Osteoblast (primary cell): ENCODE data around the gene SERPINA6. TPM values are rescaled to one million over a fixed set of nuclear protein-coding genes. Genes with fewer than 3 reads are reported as not detected.
"Not testable (repeated sequence)": the region's sequence is repeated elsewhere in the genome, so short reads cannot be mapped to it uniquely, and the experiment has no call there.

Experiments used
- DNase-seq: peaks from one replicate; pipeline ENCODE4 v3.0.0; 2011; ENCODE audit warnings: low spot score, mixed read lengths; ENCODE audit not compliant: insufficient read length; ENCODE audit errors: missing footprints
- H2AFZ ChIP-seq: 2 replicates; pipeline ENCODE4 v1.6.0; 2011; ENCODE audit warnings: mild to moderate bottlenecking, low read length
- H3K27ac ChIP-seq: 2 replicates; pipeline ENCODE4 v1.5.1; 2011; ENCODE audit warnings: mild to moderate bottlenecking, low read depth, low read length, moderate library complexity
- H3K27me3 ChIP-seq: 2 replicates; pipeline ENCODE4 v1.6.0; 2012; ENCODE audit warnings: mild to moderate bottlenecking, control low read depth, inconsistent platforms, low read length, moderate library complexity; ENCODE audit not compliant: insufficient read depth
- H3K36me3 ChIP-seq: 2 replicates; pipeline ENCODE4 v1.5.1; 2011; ENCODE audit warnings: mild to moderate bottlenecking, low read length, control low read depth, moderate library complexity; ENCODE audit not compliant: insufficient read depth
- H3K4me1 ChIP-seq: 2 replicates; pipeline ENCODE4 v1.5.1; 2011; ENCODE audit warnings: mild to moderate bottlenecking, low read length, control low read depth, moderate library complexity; ENCODE audit not compliant: insufficient read depth
- H3K4me2 ChIP-seq: 2 replicates; pipeline ENCODE4 v1.6.0; 2011; ENCODE audit warnings: mild to moderate bottlenecking, low read length; ENCODE audit not compliant: insufficient read depth
- H3K4me3 ChIP-seq: fragments of 200-600 bp; sonication (generic); 3 replicates; pipeline ENCODE4 v1.5.1; 2012; ENCODE audit warnings: mild to moderate bottlenecking, low read length, inconsistent platforms; ENCODE audit not compliant: insufficient read depth
- H3K79me2 ChIP-seq: 2 replicates; pipeline ENCODE4 v1.6.0; 2012; ENCODE audit warnings: mild to moderate bottlenecking, low read length, control low read depth, inconsistent platforms; ENCODE audit not compliant: insufficient read depth
- H3K9me3 ChIP-seq: 2 replicates; pipeline ENCODE4 v1.5.1; 2011; ENCODE audit warnings: low read depth, low read length, control low read depth
- H4K20me1 ChIP-seq: 2 replicates; pipeline ENCODE4 v1.6.0; 2012; ENCODE audit warnings: mild to moderate bottlenecking, low read length, control low read depth; ENCODE audit not compliant: insufficient read depth
- total RNA-seq: library from RNA; depleted of rRNA; stranded (reverse); fragments of >200 nt; gene quantifications from 2 replicates; pipeline ENCODE4 v1.2.3, GENCODE V29; 2012
- TF ChIP-seq, protein P1 (sequence below): IDR thresholded peaks from 2 replicates; pipeline ENCODE4 v1.5.1; 2011; ENCODE audit warnings: mild to moderate bottlenecking, low read depth, low read length, moderate library complexity; ENCODE audit errors: extremely low read depth

Gene SERPINA6
- total RNA-seq, 1 donor = not detected

DNA sequence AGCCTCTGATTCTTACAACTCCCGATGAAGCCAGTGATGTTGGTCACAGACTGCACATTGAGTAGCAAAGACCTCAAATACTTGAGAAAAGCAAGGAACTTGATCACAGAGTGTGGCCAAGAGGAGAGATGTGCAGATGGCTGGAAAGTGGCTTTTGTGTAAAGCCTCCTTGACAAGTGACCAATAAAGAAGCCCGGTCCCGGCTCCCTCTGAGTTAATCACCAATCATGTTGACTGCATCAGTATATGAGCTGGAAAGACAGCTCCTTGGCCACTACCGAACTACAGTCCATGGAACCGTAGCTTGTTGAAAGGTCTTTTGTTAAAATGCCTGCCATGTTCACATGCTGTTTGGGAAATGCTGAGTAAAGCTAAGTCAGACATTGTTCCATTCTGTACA is 23.7 kb upstream of the SERPINA6 start:
- no peak for DNase-seq
- Histone ChIP-seq H4K20me1 (no peaks in the 10 kb centered on the region), H3K4me1 (peaks cover 28% of the 10 kb centered on the region), H3K79me2 (no peaks in the 10 kb centered on the region), H3K27me3 (no peaks in the 10 kb centered on the region), H3K4me2 (no peak overlapping the region), H3K27ac (no peak overlapping the region), H3K9me3 (no peaks in the 10 kb centered on the region), H2AFZ (no peak overlapping the region), H3K4me3 (no peak overlapping the region), H3K36me3 (no peaks in the 10 kb centered on the region)
- TF ChIP-seq, protein P1, sequence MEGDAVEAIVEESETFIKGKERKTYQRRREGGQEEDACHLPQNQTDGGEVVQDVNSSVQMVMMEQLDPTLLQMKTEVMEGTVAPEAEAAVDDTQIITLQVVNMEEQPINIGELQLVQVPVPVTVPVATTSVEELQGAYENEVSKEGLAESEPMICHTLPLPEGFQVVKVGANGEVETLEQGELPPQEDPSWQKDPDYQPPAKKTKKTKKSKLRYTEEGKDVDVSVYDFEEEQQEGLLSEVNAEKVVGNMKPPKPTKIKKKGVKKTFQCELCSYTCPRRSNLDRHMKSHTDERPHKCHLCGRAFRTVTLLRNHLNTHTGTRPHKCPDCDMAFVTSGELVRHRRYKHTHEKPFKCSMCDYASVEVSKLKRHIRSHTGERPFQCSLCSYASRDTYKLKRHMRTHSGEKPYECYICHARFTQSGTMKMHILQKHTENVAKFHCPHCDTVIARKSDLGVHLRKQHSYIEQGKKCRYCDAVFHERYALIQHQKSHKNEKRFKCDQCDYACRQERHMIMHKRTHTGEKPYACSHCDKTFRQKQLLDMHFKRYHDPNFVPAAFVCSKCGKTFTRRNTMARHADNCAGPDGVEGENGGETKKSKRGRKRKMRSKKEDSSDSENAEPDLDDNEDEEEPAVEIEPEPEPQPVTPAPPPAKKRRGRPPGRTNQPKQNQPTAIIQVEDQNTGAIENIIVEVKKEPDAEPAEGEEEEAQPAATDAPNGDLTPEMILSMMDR = no peak

DNA sequence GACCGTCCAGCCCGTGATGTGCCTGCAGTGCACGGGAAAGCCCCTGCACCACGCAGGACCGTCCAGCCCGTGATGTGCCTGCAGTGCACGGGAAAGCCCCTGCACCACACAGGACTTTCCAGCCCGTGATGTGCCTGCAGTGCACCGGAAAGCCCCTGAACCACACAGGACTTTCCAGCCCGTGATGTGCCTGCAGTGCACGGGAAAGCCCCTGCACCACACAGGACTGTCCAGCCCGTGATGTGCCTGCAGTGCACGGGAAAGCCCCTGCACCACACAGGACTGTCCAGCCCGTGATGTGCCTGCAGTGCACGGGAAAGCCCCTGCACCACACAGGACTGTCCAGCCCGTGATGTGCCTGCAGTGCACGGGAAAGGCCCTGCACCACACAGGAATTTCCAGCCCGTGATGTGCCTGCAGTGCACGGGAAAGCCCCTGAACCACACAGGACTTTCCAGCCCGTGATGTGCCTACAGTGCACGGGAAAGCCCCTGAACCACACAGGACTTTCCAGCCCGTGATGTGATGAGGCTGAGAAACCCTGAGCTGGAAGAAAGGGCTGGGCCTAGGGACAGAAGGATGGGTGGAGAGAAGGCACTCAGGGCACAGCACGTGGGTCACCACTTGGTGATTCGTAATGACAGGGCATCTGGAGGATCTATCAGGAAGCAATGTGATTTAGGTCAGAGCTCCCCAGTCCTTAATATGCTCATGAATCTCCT is 23.1 kb upstream of the SERPINA6 start:
- H3K4me2 ChIP-seq, DNase-seq, H3K27ac ChIP-seq, H3K79me2 ChIP-seq, H4K20me1 ChIP-seq, H3K36me3 ChIP-seq, H2AFZ ChIP-seq, H3K4me3 ChIP-seq, H3K9me3 ChIP-seq, H3K27me3 ChIP-seq: not testable (repeated sequence)
- H3K4me1 ChIP-seq = peaks cover 33% of the 10 kb centered on the region

DNA sequence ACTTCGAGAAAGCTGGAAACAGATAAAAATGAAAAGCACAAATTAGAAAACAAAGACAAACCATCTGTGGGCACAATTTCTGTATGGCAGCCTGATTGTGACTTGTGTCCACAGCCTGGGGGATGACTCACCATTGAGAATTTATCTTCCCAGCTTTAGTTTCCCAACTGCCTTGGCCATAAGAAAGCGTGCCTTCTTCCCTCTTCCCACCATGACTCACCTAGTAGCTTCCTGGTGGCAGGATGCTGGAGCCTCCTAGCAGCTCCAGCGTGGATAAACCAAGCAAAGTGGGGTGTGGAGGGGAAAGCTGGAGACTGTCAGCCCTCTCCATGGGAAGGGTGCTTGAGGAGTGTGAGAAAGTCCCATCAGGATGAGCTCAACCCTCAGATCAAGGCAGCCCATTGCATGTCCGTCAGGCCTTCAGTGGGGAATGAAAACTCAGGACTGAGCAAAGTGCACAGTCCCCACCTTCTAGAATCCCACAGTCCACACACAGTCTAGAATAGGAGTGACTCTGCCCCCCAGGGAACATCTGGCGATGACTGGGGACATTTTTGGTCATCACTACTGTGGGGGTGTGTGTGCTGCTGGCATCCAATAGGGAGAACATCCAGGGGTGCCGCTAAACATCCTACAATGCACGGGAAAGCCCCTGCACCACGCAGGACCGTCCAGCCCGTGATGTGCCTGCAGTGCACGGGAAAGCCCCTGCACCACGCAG is 22.4 kb upstream of the SERPINA6 start:
- peak overlapping the region; percentile 41 for H3K4me2 ChIP-seq
- H3K4me1 ChIP-seq = peaks cover 33% of the 10 kb centered on the region
- H3K36me3 ChIP-seq = no peaks in the 10 kb centered on the region
- DNase-seq = peak; percentile 94
- no peaks in the 10 kb centered on the region for H3K79me2 ChIP-seq
- no peaks in the 10 kb centered on the region for H4K20me1 ChIP-seq
- no peaks in the 10 kb centered on the region for H3K9me3 ChIP-seq
- no peaks in the 10 kb centered on the region for H3K27me3 ChIP-seq
- no peak overlapping the region for H2AFZ ChIP-seq
- no peak overlapping the region for H3K4me3 ChIP-seq
- H3K27ac ChIP-seq = peak overlapping the region; percentile 41
- TF ChIP-seq, protein P1 = no peak

DNA sequence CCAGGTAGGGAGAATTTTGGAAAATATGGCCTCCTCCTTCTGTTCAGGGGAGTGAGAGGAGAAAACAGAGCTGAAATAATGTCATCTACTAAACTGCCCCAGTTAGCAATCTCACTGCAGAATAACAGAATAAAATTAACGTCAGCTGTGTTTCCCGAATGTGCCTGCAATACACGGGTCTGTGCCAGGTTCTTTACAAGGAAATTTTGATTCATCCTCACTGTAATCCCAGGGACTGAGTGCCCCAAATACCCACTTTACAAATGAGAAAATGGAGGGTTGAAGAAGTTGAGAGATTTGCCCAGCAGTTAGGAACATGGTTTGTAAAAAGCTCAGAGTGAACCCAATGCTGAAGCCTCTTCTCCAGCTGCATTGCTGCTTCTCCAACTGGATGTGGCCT is 21.3 kb upstream of the SERPINA6 start:
- H3K4me2 ChIP-seq = no peak overlapping the region
- no peaks in the 10 kb centered on the region for H4K20me1 ChIP-seq
- H3K27ac ChIP-seq = peak overlapping the region; percentile 41
- no peaks in the 10 kb centered on the region for H3K27me3 ChIP-seq
- H3K4me3 ChIP-seq = no peak overlapping the region
- no peak for DNase-seq
- no peak overlapping the region for H2AFZ ChIP-seq
- peaks cover 33% of the 10 kb centered on the region for H3K4me1 ChIP-seq
- H3K79me2 ChIP-seq = no peaks in the 10 kb centered on the region
- H3K36me3 ChIP-seq = no peaks in the 10 kb centered on the region
- no peaks in the 10 kb centered on the region for H3K9me3 ChIP-seq
- TF ChIP-seq, protein P1 = no peak
